HL-60/S4 treated with retinoic acid at 250 ng/mL for 4 days and 3 days (cell line): ENCODE results near the gene ZNF782.
"Not testable (repeated sequence)": the region's sequence is repeated elsewhere in the genome, so short reads cannot be mapped to it uniquely, and the experiment has no call there.

ENCODE experiments used
- in situ Hi-C: fragments of 300-500 bp; cut with MboI; formaldehyde crosslinking; loops from 2 replicates; pipeline ENCODE4 v1.7.0; 2022; ENCODE audit warnings: low sequenced_read_pairs

ZNF782 gene

GRCh38 chr9:96856363-96857286, 2.3 kb upstream of the ZNF782 start:
- in situ Hi-C loops = loop anchor here (25.0 kb wide), 1 partner anchor 756 kb away; no protein-coding TSS in a partner anchor

DNA sequence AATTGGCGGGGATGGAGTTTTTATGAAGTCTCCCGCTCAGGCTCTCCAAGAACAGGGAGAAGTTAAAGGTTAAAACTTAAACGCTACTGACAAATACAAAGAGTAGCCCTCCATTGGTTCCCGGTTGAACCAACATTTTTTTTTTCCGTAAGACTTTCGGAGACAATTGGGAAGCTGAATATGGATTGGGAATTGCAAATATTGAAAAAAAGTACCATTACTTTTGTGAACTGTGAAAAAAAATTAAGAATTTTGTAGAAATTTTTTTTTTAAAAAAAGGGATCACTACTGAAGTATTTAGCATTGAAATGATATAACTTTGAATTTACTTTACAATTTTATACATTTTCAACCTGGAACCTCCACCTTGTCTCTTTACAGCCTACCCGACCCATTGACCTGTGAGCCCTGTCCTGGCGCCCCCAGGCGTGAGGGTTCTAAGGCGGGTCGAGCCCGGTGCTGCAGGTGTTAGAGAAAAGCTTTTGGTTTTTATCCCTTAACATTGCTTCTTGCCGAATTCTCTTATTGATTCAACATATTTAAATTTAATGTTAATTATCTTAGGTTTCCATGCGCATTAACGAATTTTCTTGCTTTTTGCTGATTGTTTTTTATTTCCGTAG, 448 bp upstream of the ZNF782 start:
- in situ Hi-C loops = loop anchor here (25.0 kb wide), 1 partner anchor 758 kb away; no protein-coding TSS in a partner anchor

DNA sequence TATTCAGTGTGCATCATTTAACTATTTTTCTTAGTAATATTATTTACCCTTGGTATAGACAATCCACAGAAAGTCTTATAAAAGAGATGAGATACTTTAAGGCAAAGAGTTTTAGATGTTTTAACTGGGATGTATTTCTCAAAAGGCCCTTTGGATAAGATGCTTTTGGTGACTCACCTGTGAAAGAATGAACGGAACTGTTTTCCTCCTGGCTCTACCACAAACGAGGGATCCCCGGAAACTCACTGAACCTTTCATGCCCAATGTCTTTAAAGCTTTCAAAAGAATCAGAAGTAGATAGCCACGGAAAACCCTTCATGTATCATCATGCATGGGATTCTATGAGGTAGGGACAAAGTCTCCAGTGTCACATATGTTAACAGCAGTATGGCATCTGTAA, 1.6 kb downstream of the ZNF782 start:
- in situ Hi-C loops = loop anchor here (25.0 kb wide), 1 partner anchor 760 kb away; no protein-coding TSS in a partner anchor

DNA sequence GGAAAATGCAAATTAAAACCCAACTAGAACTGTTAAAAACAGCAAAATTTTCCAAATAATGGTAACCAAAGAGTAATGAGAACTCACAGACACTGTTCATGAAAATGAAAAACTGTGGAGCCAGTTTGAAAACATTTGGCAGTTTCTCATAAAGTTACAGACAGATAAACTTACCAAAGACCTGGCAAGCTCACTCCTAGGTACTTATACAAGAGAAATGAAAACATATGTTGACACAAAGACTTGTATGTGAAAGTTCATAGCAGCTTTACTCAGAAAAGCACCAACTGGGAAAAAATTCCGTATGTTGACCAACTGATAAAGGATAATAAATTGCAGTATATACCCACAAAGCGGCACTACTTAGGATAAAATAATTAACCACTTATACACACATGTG, 10.3 kb downstream of the ZNF782 start:
- in situ Hi-C loops = no loop called here

- in situ Hi-C loops = loop anchor here (25.0 kb wide), 1 partner anchor 106 kb away; no protein-coding TSS in a partner anchor
Measured at GRCh38 chr9:96818533-96818932, 35.8 kb downstream of the ZNF782 start.

GRCh38 chr9:96817973-96818372, 36.3 kb downstream of the ZNF782 start:
- in situ Hi-C loops = loop anchor here (25.0 kb wide), 1 partner anchor 106 kb away; no protein-coding TSS in a partner anchor

DNA sequence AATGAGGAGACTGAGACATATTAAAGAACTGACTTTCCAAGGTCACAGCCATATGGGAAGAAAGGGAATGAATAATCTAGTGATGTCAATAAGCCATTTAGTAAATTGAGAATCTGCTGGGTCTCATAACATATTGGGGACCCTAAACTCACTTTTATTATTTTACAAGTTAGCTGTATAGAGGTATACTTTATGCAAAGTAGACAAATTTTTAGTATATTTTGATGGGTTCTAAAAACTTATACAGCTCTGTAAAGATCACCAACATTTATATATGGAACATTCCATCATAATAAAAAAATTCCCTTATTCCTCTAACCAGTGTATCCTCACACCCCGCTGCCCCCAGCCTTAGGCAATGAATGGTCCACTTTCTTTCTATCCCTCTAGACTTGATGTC, 40.7 kb downstream of the ZNF782 start:
- in situ Hi-C loops = loop anchor here (25.0 kb wide), 1 partner anchor 101 kb away; no protein-coding TSS in a partner anchor

DNA sequence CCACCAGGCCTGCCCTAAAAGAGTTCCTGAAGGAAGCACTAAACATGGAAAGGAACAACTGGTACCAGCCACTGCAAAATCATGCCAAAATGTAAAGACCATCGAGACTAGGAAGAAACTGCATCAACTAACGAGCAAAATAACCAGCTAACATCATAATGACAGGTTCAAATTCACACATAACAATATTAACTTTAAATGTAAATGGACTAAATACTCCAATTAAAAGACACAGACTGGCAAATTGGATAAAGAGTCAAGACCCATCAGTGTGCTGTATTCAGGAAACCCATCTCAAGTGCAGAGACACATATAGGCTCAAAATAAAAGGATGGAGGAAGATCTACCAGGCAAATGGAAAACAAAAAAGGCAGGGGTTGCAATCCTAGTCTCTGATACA, 55.4 kb downstream of the ZNF782 start:
- in situ Hi-C loops = not testable (repeated sequence)

GRCh38 chr9:96784021-96784420, 70.3 kb downstream of the ZNF782 start:
- in situ Hi-C loops = no loop called here

GRCh38 chr9:96782235-96782634, 72.1 kb downstream of the ZNF782 start:
- in situ Hi-C loops = no loop called here

GRCh38 chr9:96781552-96781951, 72.8 kb downstream of the ZNF782 start:
- in situ Hi-C loops = no loop called here

GRCh38 chr9:96779089-96779488, 75.2 kb downstream of the ZNF782 start:
- in situ Hi-C loops = no loop called here

GRCh38 chr9:96777426-96777864, 76.9 kb downstream of the ZNF782 start:
- in situ Hi-C loops = no loop called here

- in situ Hi-C loops = no loop called here
Measured at GRCh38 chr9:96771124-96771523, 83.2 kb downstream of the ZNF782 start.

GRCh38 chr9:96769989-96770388, 84.3 kb downstream of the ZNF782 start:
- in situ Hi-C loops = no loop called here
